K562 (cell line): ENCODE results near the gene C7orf25. TPM values are rescaled to one million over a fixed set of nuclear protein-coding genes. Genes with fewer than 3 reads are reported as not detected.

Experiments used
- ATAC-seq: fragments of 200-7000 bp; cut with Tn5 transposase; 3 replicates; pipeline ENCODE4 v1.9.1; 2020; ENCODE audit warnings: moderate library complexity
- BruUV-seq: library from RNA; stranded (reverse); fragments of 400-500 nt; replicated peaks from 2 replicates; lab custom pipeline; 2021; lab: Mats Ljungman, UMichigan
- CTCF ChIA-PET: fragments of 300-600 bp; formaldehyde crosslinking; extraction: SDS; loops from one replicate; lab custom pipeline; 2021; ENCODE audit warnings: low intra/inter-chr PET ratio; lab: Yijun Ruan, JAX
- POLR2A ChIA-PET: fragments of 300-600, 350-650 bp; sonication (Branson Sonifier 250); formaldehyde crosslinking; extraction: SDS; loops from one replicate; lab custom pipeline; 2021; ENCODE audit warnings: antibody characterized with exemption, inconsistent platforms; lab: Yijun Ruan, JAX
- DNase-seq, 4 experiments: peaks; one replicate each; pipeline versions ENCODE4 v3.0.0 to v3.0.0-alpha.2; 2011 to 2018; ENCODE audit warnings: low spot score in 3 of 4, mixed read lengths in 3 of 4; ENCODE audit errors: extremely low read depth in 1 of 4
- FAIRE-seq: peaks from 2 replicates; lab custom pipeline; 2011; peaks lifted over from hg19 to GRCh38; lab: Jason Lieb, UNC
- H2AFZ ChIP-seq: 2 replicates; pipeline ENCODE4 v1.6.0; 2011; ENCODE audit warnings: low read depth, low read length, control low read depth, inconsistent platforms
- H3K27ac ChIP-seq: fragments of 200-600 bp; 3 replicates; pipeline ENCODE4 v1.8.0; 2011; ENCODE audit warnings: low read depth, mild to moderate bottlenecking, control low read depth, inconsistent platforms, low read length, moderate library complexity, mixed read lengths; ENCODE audit errors: extremely low read depth
- H3K27me3 ChIP-seq, 2 experiments: fragments of 300-600 bp in 1 of 2; 2 replicates in 1 of 2; 3 replicates in 1 of 2; pipeline versions ENCODE4 v1.6.0 to v1.8.0; 2011; ENCODE audit warnings: inconsistent platforms in 2 of 2, low read length in 2 of 2, mild to moderate bottlenecking in 1 of 2, mixed read lengths in 1 of 2, moderate library complexity in 1 of 2; ENCODE audit not compliant: control insufficient read depth in 2 of 2, insufficient read depth in 2 of 2
- H3K36me3 ChIP-seq: fragments of 300-600 bp; 3 replicates; pipeline ENCODE4 v1.8.0; 2011; ENCODE audit warnings: mild to moderate bottlenecking, low read length, inconsistent platforms; ENCODE audit not compliant: control insufficient read depth, insufficient read depth
- H3K4me1 ChIP-seq, 2 experiments: fragments of 200-600 bp in 1 of 2; replicated peaks in 1 of 2; 2 replicates in 1 of 2; 3 replicates in 1 of 2; pipeline versions ENCODE4 v1.5.1 to v1.8.0; 2011; ENCODE audit warnings: inconsistent platforms in 2 of 2, low read length in 2 of 2, mild to moderate bottlenecking in 1 of 2, mixed read lengths in 1 of 2, moderate library complexity in 1 of 2; ENCODE audit not compliant: control insufficient read depth in 2 of 2, insufficient read depth in 2 of 2
- H3K4me2 ChIP-seq: 2 replicates; pipeline ENCODE4 v1.6.1; 2011; ENCODE audit warnings: low read length, control low read depth, inconsistent platforms, mixed read lengths; ENCODE audit not compliant: insufficient read depth
- H3K4me3 ChIP-seq: fragments of 200-600 bp; sonication (generic), shearing (Covaris generic); 2 replicates; pipeline ENCODE4 v1.5.1; 2016; ENCODE audit warnings: control low read depth, inconsistent platforms
- H3K79me2 ChIP-seq: fragments of 200-600 bp; 3 replicates; pipeline ENCODE4 v1.8.0; 2011; ENCODE audit warnings: low read length, inconsistent platforms; ENCODE audit not compliant: control insufficient read depth, insufficient read depth
- H3K9ac ChIP-seq, 2 experiments: 2 replicates each; pipeline versions ENCODE4 v1.6.0 to v1.6.1; 2011; ENCODE audit warnings: low read depth in 2 of 2, low read length in 2 of 2, control low read depth in 1 of 2, inconsistent platforms in 1 of 2, mild to moderate bottlenecking in 1 of 2, mixed read lengths in 1 of 2; ENCODE audit not compliant: insufficient read depth in 1 of 2
- H3K9me1 ChIP-seq: one replicate; pipeline ENCODE4 v1.6.0; 2011; ENCODE audit warnings: inconsistent platforms, mild to moderate bottlenecking, low read length, moderate library complexity; ENCODE audit not compliant: control insufficient read depth, insufficient read depth
- H3K9me3 ChIP-seq: replicated peaks from 2 replicates; pipeline ENCODE4 v1.5.1; 2011; ENCODE audit warnings: low read depth, low read length, inconsistent platforms; ENCODE audit not compliant: control insufficient read depth, insufficient read depth
- H4K20me1 ChIP-seq: replicated peaks from 2 replicates; pipeline ENCODE4 v1.6.1; 2011; ENCODE audit warnings: low read length, inconsistent platforms, mixed read lengths; ENCODE audit not compliant: control insufficient read depth, insufficient read depth
- KLF13 ChIP-seq: fragments of 450-650 bp; IDR thresholded peaks from 2 replicates; pipeline ENCODE4 v1.6.1; 2016; ENCODE audit warnings: missing genetic modification characterization, low read depth, mild to moderate bottlenecking, missing compliant biosample characterization, moderate library complexity, borderline replicate concordance
- NFE2 ChIP-seq: IDR thresholded peaks from 2 replicates; pipeline ENCODE4 v1.6.1; 2014; ENCODE audit warnings: antibody characterized with exemption, low read depth
- SNIP1 ChIP-seq: fragments of 450-650 bp; IDR thresholded peaks from 2 replicates; pipeline ENCODE4 v1.7.1; 2017; ENCODE audit warnings: low read depth, mild to moderate bottlenecking
- ZKSCAN1 ChIP-seq: fragments of 150-350 bp; IDR thresholded peaks from 2 replicates; pipeline ENCODE4 v1.6.1; 2016; ENCODE audit warnings: low read depth, low read length
- ZNF3 ChIP-seq: fragments of 250-450 bp; sonication (Bioruptor Pico); IDR thresholded peaks from 2 replicates; pipeline ENCODE4 v1.5.0; 2021; ENCODE audit warnings: mild to moderate bottlenecking, moderate library complexity
- ZNF717 ChIP-seq: fragments of 250-450 bp; sonication (Bioruptor Pico); IDR thresholded peaks from 2 replicates; pipeline ENCODE4 v1.5.0; 2021
- WGBS: fragments of 100-300 bp; shearing (Covaris generic); methylation state at CpG from one replicate; pipeline ENCODE4 v1.1.6; 2016; ENCODE audit warnings: low coverage, mixed read lengths; ENCODE audit not compliant: insufficient coverage; ENCODE audit errors: missing lambda C conversion rate; 5-methylcytosine and 5-hydroxymethylcytosine counted together
- in situ Hi-C: fragments of 300-500 bp; cut with MboI; formaldehyde crosslinking; loops from 4 replicates; pipeline ENCODE4 v1.15.0; 2018; ENCODE audit warnings: inconsistent platforms, mixed read lengths
- intact Hi-C: fragments of 100-400 bp; cut with micrococcal nuclease; formaldehyde crosslinking; loops from 2 replicates; pipeline ENCODE4 v1.14.2; 2022
- polyA plus RNA-seq, 8 experiments: library from polyadenylated mRNA; depleted of rRNA in 4 of 8; stranded (reverse) in 5 of 8; unstranded in 3 of 8; fragments of >200 nt; fragmentation: Nextera tagmentation in 2 of 8; fragmentation: Illumina TruSeq in 1 of 8; extraction: Ambion mirVana in 2 of 8; extraction: Trizol in 1 of 8; gene quantifications; 2 replicates each; pipeline versions ENCODE4 v1.2.1 to v1.2.3, GENCODE V29; 2011 to 2014; ENCODE audit warnings: inconsistent platforms in 1 of 8, missing spikeins in 1 of 8
- total RNA-seq, 7 experiments: library from RNA; depleted of rRNA in 6 of 7; stranded (reverse); fragments of >200 nt in 6 of 7; fragmentation: Illumina TruSeq in 2 of 7; extraction: Trizol in 2 of 7; gene quantifications; 2 replicates each; pipeline versions ENCODE4 v1.2.1 to v1.2.3, GENCODE V29; 2011 to 2021; ENCODE audit warnings: low replicate concordance in 1 of 7

C7orf25 gene
- total and polyA plus RNA-seq, 9 of the 15 experiments (the other 6 are each of a cell fraction or from before 2014, with no cell fraction given), result 1.2 to 4.7 (median 1.9) TPM

DNA sequence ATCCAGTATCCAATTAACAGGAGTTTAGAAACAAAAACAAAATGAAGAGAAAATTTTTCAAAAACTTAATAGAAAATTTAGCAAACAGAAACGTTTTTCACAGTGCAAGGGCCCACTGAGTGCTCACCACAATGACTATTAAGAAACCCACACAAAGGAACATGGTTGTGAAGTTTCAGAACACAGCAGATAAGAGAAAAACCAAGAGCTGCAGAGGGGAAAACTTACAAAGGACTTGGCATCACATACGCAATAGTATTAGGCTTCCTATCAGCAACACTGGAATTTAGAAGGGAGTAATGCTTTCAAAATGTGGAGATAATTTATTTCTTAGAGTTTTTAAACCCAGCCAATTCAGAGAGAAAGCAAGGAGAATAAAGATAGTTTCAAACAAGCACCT is 1.7 kb upstream of the C7orf25 start:
- Histone ChIP-seq H3K9me3 (no peaks in the 10 kb centered on the region), H3K27ac (peak overlapping the region; percentile 68; the same call in 1 of the 3 replicates), H3K4me2 (no peak overlapping the region), H3K4me1 (peaks cover 14 to 27% of the 10 kb centered on the region in 2 experiments; a peak in 4 of 5 replicates), H3K79me2 (peaks cover 12% of the 10 kb centered on the region; the same call in 2 of the 3 replicates), H4K20me1 (no peaks in the 10 kb centered on the region), H3K9me1 (no peaks in the 10 kb centered on the region), H2AFZ (no peak overlapping the region), H3K4me3 (no peak overlapping the region), H3K36me3 (peaks cover 41% of the 10 kb centered on the region), H3K9ac (no peak overlapping the region; a peak in 1 of 4 replicates), H3K27me3 (no peaks in the 10 kb centered on the region; a peak in 1 of 5 replicates)
- WGBS, result 14% methylated on average over 2 of the region's 2 CpGs
- in situ Hi-C loops (no loop called here), intact Hi-C loops (loop anchor here (2.0 kb wide), 1 partner anchor 15 kb away; no protein-coding TSS in a partner anchor)
- FAIRE-seq, result no peak
- no TSS peak for BruUV-seq
- TF ChIP-seq NFE2, result peak; percentile 16; the same call in 1 of the 2 replicates
- TF ChIP-seq ZNF3 (CRISPR knock-in tag), result peak; percentile 31; the same call in 1 of the 2 replicates
- TF ChIP-seq ZNF717, result no peak
- TF ChIP-seq SNIP1, result no peak
- ChIA-PET POLR2A (interaction anchor here (1.3 kb wide), 2 partner anchors 15 to 21 kb away, joined by 3 to 7 read pairs; no protein-coding TSS in a partner anchor), CTCF (no interaction called here)
- DNase-seq, result peak in 2 of 4 experiments; percentile 21 to 30
- no peak for ATAC-seq

GRCh38 chr7:42910306-42910705 is 1.6 kb downstream of the C7orf25 start:
- TF ChIP-seq ZNF717 (no peak), KLF13 (no peak), ZKSCAN1 (no peak)

More at GRCh38 chr7:42910306-42910705, 1.6 kb downstream of the C7orf25 start:
- Histone ChIP-seq H3K27ac (no peak overlapping the region), H3K36me3 (peaks cover 15% of the 10 kb centered on the region), H3K9me1 (no peaks in the 10 kb centered on the region), H3K79me2 (peaks cover 12% of the 10 kb centered on the region; the same call in 2 of the 3 replicates), H3K4me1 (peaks cover 14 to 27% of the 10 kb centered on the region in 2 experiments; a peak in 4 of 5 replicates), H3K9ac (no peak overlapping the region; a peak in 1 of 4 replicates), H3K4me3 (no peak overlapping the region), H3K9me3 (no peaks in the 10 kb centered on the region), H3K27me3 (no peaks in the 10 kb centered on the region; a peak in 1 of 5 replicates), H3K4me2 (no peak overlapping the region; the same call in 1 of the 2 replicates), H2AFZ (no peak overlapping the region), H4K20me1 (no peaks in the 10 kb centered on the region)
- DNase-seq (no peak), ATAC-seq (no peak), FAIRE-seq (no peak)
- in situ Hi-C loops, result no loop called here
- WGBS, result 96% methylated on average over 2 of the region's 2 CpGs
- BruUV-seq, result no TSS peak
- POLR2A ChIA-PET, result interaction anchor here (0.5 to 1.7 kb wide), 5 partner anchors 20 to 225 kb away, joined by 3 to 8 read pairs (median 4); partner anchors contain the start of genes MRPL32 and PSMA2
- CTCF ChIA-PET, result no interaction called here
- intact Hi-C loops, result no loop called here
